Measurements from ENCODE around the gene SNX25.
A peak's percentile ranks its signal among the peaks of the same experiment; 100 is the strongest.
"Not testable (repeated sequence)": the region's sequence is repeated elsewhere in the genome, so short reads cannot be mapped to it uniquely, and the experiment has no call there.

Gene SNX25

GRCh38 chr4:185189606-185190305, 19.6 kb upstream of the SNX25 start:
- Histone ChIP-seq H3K4me3 (no peak overlapping the region), H3K9ac (no peak overlapping the region), H3K36me3 (peaks cover 43 to 84% (median 63%) of the 10 kb centered on the region in 11 experiments), H3K27me3 (no peaks in the 10 kb centered on the region), H3K27ac (no peak overlapping the region), H3K4me2 (no peak overlapping the region), H3K9me3 (replicated peaks in 1 of 11) (peaks cover 0 to 8% (median 0%) of the 10 kb centered on the region in 11 experiments; a peak in 2 of 22 replicates), H3K4me1 (peaks cover 0 to 18% (median 2%) of the 10 kb centered on the region in 10 experiments; a peak in 9 of 20 replicates), H4K20me1 (peaks cover 16 to 84% (median 51%) of the 10 kb centered on the region in 11 experiments; a peak in 19 of 22 replicates)
- no peak for TF ChIP-seq Cebpa-rat (IDR thresholded peaks at IDR 0.05)

- H3K9me3 ChIP-seq (replicated peaks in 1 of 11), result peaks cover 0 to 8% (median 0%) of the 10 kb centered on the region in 11 experiments; a peak in 2 of 22 replicates
- peaks cover 19 to 84% (median 53%) of the 10 kb centered on the region in 11 experiments; a peak in 19 of 22 replicates for H4K20me1 ChIP-seq
- no peak overlapping the region for H3K9ac ChIP-seq
- H3K27me3 ChIP-seq, result no peaks in the 10 kb centered on the region
- TF ChIP-seq Cebpa-rat (IDR thresholded peaks at IDR 0.05), result no peak
- peaks cover 0 to 24% (median 2%) of the 10 kb centered on the region in 10 experiments; a peak in 9 of 20 replicates for H3K4me1 ChIP-seq
- H3K4me2 ChIP-seq, result no peak overlapping the region
- H3K4me3 ChIP-seq, result no peak overlapping the region
- no peak overlapping the region for H3K27ac ChIP-seq
- H3K36me3 ChIP-seq, result peaks cover 43 to 88% (median 69%) of the 10 kb centered on the region in 11 experiments
Observed at GRCh38 chr4:185190306-185190856, 19.0 kb upstream of the SNX25 start.

GRCh38 chr4:185192059-185192458, 17.3 kb upstream of the SNX25 start:
- peaks cover 21 to 84% (median 44%) of the 10 kb centered on the region in 11 experiments; a peak in 19 of 22 replicates for H4K20me1 ChIP-seq
- peaks cover 0 to 28% (median 2%) of the 10 kb centered on the region in 10 experiments; a peak in 8 of 20 replicates for H3K4me1 ChIP-seq
- 0 out of 22 replicates have a peak overlapping the region, but pooled peaks of 2 of the 11 experiments have one; percentile 4 to 29 for H3K4me2 ChIP-seq
- H3K27ac ChIP-seq, result no peak overlapping the region
- peaks cover 0 to 8% (median 0%) of the 10 kb centered on the region in 11 experiments; a peak in 2 of 22 replicates for H3K9me3 ChIP-seq (replicated peaks in 1 of 11)
- no peak overlapping the region for H3K9ac ChIP-seq
- TF ChIP-seq Cebpa-rat (IDR thresholded peaks at IDR 0.05), result no peak
- no peaks in the 10 kb centered on the region for H3K27me3 ChIP-seq
- H3K36me3 ChIP-seq, result peaks cover 48 to 87% (median 77%) of the 10 kb centered on the region in 11 experiments
- no peak overlapping the region for H3K4me3 ChIP-seq

- Histone ChIP-seq H3K4me3 (no peak overlapping the region), H4K20me1 (peaks cover 17 to 80% (median 48%) of the 10 kb centered on the region in 11 experiments; a peak in 17 of 22 replicates), H3K36me3 (peaks cover 24 to 85% (median 60%) of the 10 kb centered on the region in 11 experiments), H3K4me1 (peaks cover 0 to 27% (median 2%) of the 10 kb centered on the region in 10 experiments; a peak in 8 of 20 replicates), H3K27me3 (no peaks in the 10 kb centered on the region), H3K27ac (0 out of 22 replicates have a peak overlapping the region, but pooled peaks of 1 of the 11 experiments have one; percentile 4), H3K9ac (no peak overlapping the region), H3K4me2 (peak overlapping the region in 3 of 11 experiments; percentile 20 to 56 (median 37); a peak in 6 of 22 replicates), H3K9me3 (replicated peaks in 1 of 11) (peaks cover 0 to 8% (median 0%) of the 10 kb centered on the region in 11 experiments; a peak in 2 of 22 replicates)
- TF ChIP-seq Cebpa-rat (IDR thresholded peaks at IDR 0.05), result no peak
Observed at GRCh38 chr4:185194924-185195888, 14.2 kb upstream of the SNX25 start.

- H3K27me3 ChIP-seq, result no peaks in the 10 kb centered on the region
- TF ChIP-seq Cebpa-rat (IDR thresholded peaks at IDR 0.05), result no peak
Observed at GRCh38 chr4:185196437-185196836, 13.0 kb upstream of the SNX25 start.

GRCh38 chr4:185198189-185198588, 11.2 kb upstream of the SNX25 start:
- not testable (repeated sequence) for H3K4me2 ChIP-seq; H3K9me3 ChIP-seq (replicated peaks in 1 of 11); H3K4me3 ChIP-seq; H3K9ac ChIP-seq; H3K27me3 ChIP-seq; H3K27ac ChIP-seq
- Histone ChIP-seq H3K36me3 (peaks cover 14 to 80% (median 49%) of the 10 kb centered on the region in 11 experiments), H4K20me1 (peaks cover 20 to 77% (median 50%) of the 10 kb centered on the region in 11 experiments; a peak in 16 of 22 replicates), H3K4me1 (peaks cover 17 to 34% (median 20%) of the 10 kb centered on the region in 10 experiments)

More at GRCh38 chr4:185196437-185196836, 13.0 kb upstream of the SNX25 start:
- Histone ChIP-seq H3K4me3 (no peak overlapping the region), H3K36me3 (peaks cover 14 to 85% (median 56%) of the 10 kb centered on the region in 11 experiments), H4K20me1 (peaks cover 21 to 89% (median 52%) of the 10 kb centered on the region in 11 experiments; a peak in 17 of 22 replicates), H3K9ac (no peak overlapping the region), H3K4me1 (peaks cover 1 to 23% (median 3%) of the 10 kb centered on the region in 10 experiments; a peak in 15 of 20 replicates), H3K4me2 (no peak overlapping the region), H3K27ac (no peak overlapping the region), H3K9me3 (replicated peaks in 1 of 11) (peaks cover 0 to 8% (median 0%) of the 10 kb centered on the region in 11 experiments; a peak in 2 of 22 replicates)

- Histone ChIP-seq H3K27me3 (no peaks in the 10 kb centered on the region), H3K36me3 (peaks cover 4 to 41% (median 24%) of the 10 kb centered on the region in 11 experiments; a peak in 20 of 22 replicates), H4K20me1 (peaks cover 9 to 43% (median 31%) of the 10 kb centered on the region in 11 experiments; a peak in 12 of 22 replicates), H3K27ac (peak overlapping the region in 10 of 11 experiments; percentile 92 to 98 (median 96); a peak in 19 of 22 replicates), H3K4me3 (peak overlapping the region; percentile 68 to 80 (median 75); a peak in 19 of 20 replicates), H3K4me2 (peak overlapping the region; percentile 78 to 97 (median 92)), H3K4me1 (peaks cover 33 to 52% (median 44%) of the 10 kb centered on the region in 10 experiments), H3K9me3 (replicated peaks in 1 of 11) (no peaks in the 10 kb centered on the region), H3K9ac (peak overlapping the region in 10 of 11 experiments; percentile 90 to 97 (median 92); a peak in 19 of 22 replicates)
- no peak for TF ChIP-seq Cebpa-rat (IDR thresholded peaks at IDR 0.05)
Observed at GRCh38 chr4:185201977-185202962, 7.1 kb upstream of the SNX25 start.
